ENCODE data around the gene ALK. TPM values are rescaled to one million over a fixed set of nuclear protein-coding genes. Genes with fewer than 3 reads are reported as not detected.

ALK gene
- total and polyA plus RNA-seq, 10 of the 15 experiments (the other 5 are each of a cell fraction or from before 2014, with no cell fraction given), result 0.11 TPM; not detected in 9

DNA sequence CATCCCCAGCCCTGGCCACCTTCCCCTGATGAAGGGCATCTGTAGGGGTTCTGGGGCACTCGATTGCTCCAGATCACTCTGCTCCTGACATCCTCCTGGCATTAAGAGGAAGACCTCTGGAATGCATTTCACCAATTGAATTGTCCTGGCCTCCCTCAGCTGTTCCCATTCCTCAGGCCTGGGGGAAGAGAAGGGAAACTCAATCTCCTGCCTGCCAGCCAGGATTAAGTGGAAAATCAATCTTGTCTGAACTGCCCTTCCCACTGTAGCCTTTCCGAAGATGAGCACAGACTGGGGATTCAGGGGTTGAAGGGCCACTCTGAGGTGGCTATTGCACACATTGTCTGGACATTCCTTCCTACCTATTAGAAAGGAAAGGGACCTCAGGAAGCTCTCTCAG is 99.8 kb downstream of the ALK start (continued):
- no peak for TF ChIP-seq HSF1 (IDR thresholded peaks at IDR 0.05; ENCODE audit: low read depth, low read length)
- TF ChIP-seq, protein P1, sequence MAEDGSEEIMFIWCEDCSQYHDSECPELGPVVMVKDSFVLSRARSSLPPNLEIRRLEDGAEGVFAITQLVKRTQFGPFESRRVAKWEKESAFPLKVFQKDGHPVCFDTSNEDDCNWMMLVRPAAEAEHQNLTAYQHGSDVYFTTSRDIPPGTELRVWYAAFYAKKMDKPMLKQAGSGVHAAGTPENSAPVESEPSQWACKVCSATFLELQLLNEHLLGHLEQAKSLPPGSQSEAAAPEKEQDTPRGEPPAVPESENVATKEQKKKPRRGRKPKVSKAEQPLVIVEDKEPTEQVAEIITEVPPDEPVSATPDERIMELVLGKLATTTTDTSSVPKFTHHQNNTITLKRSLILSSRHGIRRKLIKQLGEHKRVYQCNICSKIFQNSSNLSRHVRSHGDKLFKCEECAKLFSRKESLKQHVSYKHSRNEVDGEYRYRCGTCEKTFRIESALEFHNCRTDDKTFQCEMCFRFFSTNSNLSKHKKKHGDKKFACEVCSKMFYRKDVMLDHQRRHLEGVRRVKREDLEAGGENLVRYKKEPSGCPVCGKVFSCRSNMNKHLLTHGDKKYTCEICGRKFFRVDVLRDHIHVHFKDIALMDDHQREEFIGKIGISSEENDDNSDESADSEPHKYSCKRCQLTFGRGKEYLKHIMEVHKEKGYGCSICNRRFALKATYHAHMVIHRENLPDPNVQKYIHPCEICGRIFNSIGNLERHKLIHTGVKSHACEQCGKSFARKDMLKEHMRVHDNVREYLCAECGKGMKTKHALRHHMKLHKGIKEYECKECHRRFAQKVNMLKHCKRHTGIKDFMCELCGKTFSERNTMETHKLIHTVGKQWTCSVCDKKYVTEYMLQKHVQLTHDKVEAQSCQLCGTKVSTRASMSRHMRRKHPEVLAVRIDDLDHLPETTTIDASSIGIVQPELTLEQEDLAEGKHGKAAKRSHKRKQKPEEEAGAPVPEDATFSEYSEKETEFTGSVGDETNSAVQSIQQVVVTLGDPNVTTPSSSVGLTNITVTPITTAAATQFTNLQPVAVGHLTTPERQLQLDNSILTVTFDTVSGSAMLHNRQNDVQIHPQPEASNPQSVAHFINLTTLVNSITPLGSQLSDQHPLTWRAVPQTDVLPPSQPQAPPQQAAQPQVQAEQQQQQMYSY (CRISPR knock-in tag; IDR thresholded peaks at IDR 0.05), result no peak
- no peak for TF ChIP-seq HCFC1 (IDR thresholded peaks at IDR 0.05; ENCODE audit: low read length)
- no peak for TF ChIP-seq KDM1A (IDR thresholded peaks at IDR 0.05; ENCODE audit: borderline replicate concordance)
- no peak for TF ChIP-seq ATF7 (IDR thresholded peaks at IDR 0.05; ENCODE audit: low read depth)
- TF ChIP-seq ZNF592 (IDR thresholded peaks at IDR 0.05), result no peak
- TF ChIP-seq NR2F1 (conservative IDR thresholded peaks at IDR 0.05), result no peak
- TF ChIP-seq, protein P2, sequence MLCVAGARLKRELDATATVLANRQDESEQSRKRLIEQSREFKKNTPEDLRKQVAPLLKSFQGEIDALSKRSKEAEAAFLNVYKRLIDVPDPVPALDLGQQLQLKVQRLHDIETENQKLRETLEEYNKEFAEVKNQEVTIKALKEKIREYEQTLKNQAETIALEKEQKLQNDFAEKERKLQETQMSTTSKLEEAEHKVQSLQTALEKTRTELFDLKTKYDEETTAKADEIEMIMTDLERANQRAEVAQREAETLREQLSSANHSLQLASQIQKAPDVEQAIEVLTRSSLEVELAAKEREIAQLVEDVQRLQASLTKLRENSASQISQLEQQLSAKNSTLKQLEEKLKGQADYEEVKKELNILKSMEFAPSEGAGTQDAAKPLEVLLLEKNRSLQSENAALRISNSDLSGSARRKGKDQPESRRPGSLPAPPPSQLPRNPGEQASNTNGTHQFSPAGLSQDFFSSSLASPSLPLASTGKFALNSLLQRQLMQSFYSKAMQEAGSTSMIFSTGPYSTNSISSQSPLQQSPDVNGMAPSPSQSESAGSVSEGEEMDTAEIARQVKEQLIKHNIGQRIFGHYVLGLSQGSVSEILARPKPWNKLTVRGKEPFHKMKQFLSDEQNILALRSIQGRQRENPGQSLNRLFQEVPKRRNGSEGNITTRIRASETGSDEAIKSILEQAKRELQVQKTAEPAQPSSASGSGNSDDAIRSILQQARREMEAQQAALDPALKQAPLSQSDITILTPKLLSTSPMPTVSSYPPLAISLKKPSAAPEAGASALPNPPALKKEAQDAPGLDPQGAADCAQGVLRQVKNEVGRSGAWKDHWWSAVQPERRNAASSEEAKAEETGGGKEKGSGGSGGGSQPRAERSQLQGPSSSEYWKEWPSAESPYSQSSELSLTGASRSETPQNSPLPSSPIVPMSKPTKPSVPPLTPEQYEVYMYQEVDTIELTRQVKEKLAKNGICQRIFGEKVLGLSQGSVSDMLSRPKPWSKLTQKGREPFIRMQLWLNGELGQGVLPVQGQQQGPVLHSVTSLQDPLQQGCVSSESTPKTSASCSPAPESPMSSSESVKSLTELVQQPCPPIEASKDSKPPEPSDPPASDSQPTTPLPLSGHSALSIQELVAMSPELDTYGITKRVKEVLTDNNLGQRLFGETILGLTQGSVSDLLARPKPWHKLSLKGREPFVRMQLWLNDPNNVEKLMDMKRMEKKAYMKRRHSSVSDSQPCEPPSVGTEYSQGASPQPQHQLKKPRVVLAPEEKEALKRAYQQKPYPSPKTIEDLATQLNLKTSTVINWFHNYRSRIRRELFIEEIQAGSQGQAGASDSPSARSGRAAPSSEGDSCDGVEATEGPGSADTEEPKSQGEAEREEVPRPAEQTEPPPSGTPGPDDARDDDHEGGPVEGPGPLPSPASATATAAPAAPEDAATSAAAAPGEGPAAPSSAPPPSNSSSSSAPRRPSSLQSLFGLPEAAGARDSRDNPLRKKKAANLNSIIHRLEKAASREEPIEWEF (IDR thresholded peaks at IDR 0.05; ENCODE audit: insufficient replicate concordance, low read depth, low read length), result no peak

All from GM12878 (cell line).